ENCODE measurements around the gene C4A.

GRCh38 chr6:31966997-31967925 is 14.6 kb upstream of the C4A start:
- TF ChIP-seq CTCF (conservative IDR thresholded peaks at IDR 0.05) (no peak), EZH2 (IDR thresholded peaks at IDR 0.05; ENCODE audit: low read depth) (no peak)
